Neural progenitor cell (in vitro differentiated cells): ENCODE data around the gene ZGLP1. TPM values are rescaled to one million over a fixed set of nuclear protein-coding genes. Genes with fewer than 3 reads are reported as not detected.

Source experiments
- DNase-seq: peaks from one replicate; pipeline ENCODE4 v3.0.0-alpha.2; 2016; ENCODE audit warnings: low spot score
- H2AFZ ChIP-seq: fragments of 200-600 bp; sonication (generic); replicated peaks from 2 replicates; pipeline ENCODE4 v1.6.1; 2016; ENCODE audit warnings: antibody characterized with exemption
- H3F3A ChIP-seq: fragments of 200-600 bp; sonication (generic); 2 replicates; pipeline ENCODE4 v1.6.1; 2016; ENCODE audit warnings: antibody characterized with exemption, low read depth
- H3K27ac ChIP-seq: fragments of 200-600 bp; sonication (generic); 2 replicates; pipeline ENCODE4 v1.5.1; 2016; ENCODE audit warnings: mild to moderate bottlenecking
- H3K27me3 ChIP-seq: fragments of 200-600 bp; sonication (generic); 2 replicates; pipeline ENCODE4 v1.6.1; 2016; ENCODE audit warnings: mild to moderate bottlenecking, moderate library complexity
- H3K36me3 ChIP-seq: fragments of 200-600 bp; sonication (generic); 2 replicates; pipeline ENCODE4 v1.5.1; 2016
- H3K4me1 ChIP-seq: fragments of 200-600 bp; sonication (generic); 2 replicates; pipeline ENCODE4 v1.6.1; 2016; ENCODE audit warnings: mixed run types
- H3K4me2 ChIP-seq: fragments of 200-600 bp; sonication (generic); 2 replicates; pipeline ENCODE4 v1.6.1; 2016
- H3K4me3 ChIP-seq: fragments of 200-600 bp; sonication (generic); 2 replicates; pipeline ENCODE4 v1.5.1; 2016
- H3K79me2 ChIP-seq: fragments of 200-600 bp; sonication (generic); 2 replicates; pipeline ENCODE4 v1.6.1; 2016; ENCODE audit warnings: low read depth
- H3K9ac ChIP-seq: fragments of 200-600 bp; sonication (generic); 2 replicates; pipeline ENCODE4 v1.6.1; 2016
- H3K9me3 ChIP-seq: fragments of 200-600 bp; sonication (generic); 2 replicates; pipeline ENCODE4 v1.5.1; 2016; ENCODE audit warnings: low read depth
- H4K20me1 ChIP-seq: fragments of 200-600 bp; sonication (generic); 2 replicates; pipeline ENCODE4 v1.6.1; 2016; ENCODE audit warnings: low read depth
- H3K27ac Mint-ChIP-seq: 3 replicates; pipeline ENCODE4 v1.8.0; 2021; ENCODE audit warnings: mixed read lengths
- H3K27me3 Mint-ChIP-seq: 2 replicates; pipeline ENCODE4 v1.8.0; 2022; ENCODE audit warnings: low read depth, mild to moderate bottlenecking, inconsistent platforms, moderate library complexity, mixed read lengths; ENCODE audit not compliant: insufficient read depth
- H3K36me3 Mint-ChIP-seq: 3 replicates; pipeline ENCODE4 v1.8.0; 2021; ENCODE audit warnings: mixed read lengths
- H3K4me1 Mint-ChIP-seq: 3 replicates; pipeline ENCODE4 v1.8.0; 2021; ENCODE audit warnings: mixed read lengths
- H3K4me3 Mint-ChIP-seq: 3 replicates; pipeline ENCODE4 v1.8.0; 2021; ENCODE audit warnings: mild to moderate bottlenecking, moderate library complexity, mixed read lengths
- H3K9me3 Mint-ChIP-seq: 3 replicates; pipeline ENCODE4 v1.8.0; 2020; ENCODE audit warnings: mixed read lengths
- EZH2 ChIP-seq: fragments of 200-600 bp; sonication (generic); IDR thresholded peaks from 2 replicates; pipeline ENCODE4 v1.6.1; 2017; ENCODE audit warnings: antibody characterized with exemption, mild to moderate bottlenecking, moderate library complexity
- EZH2phosphoT487 ChIP-seq: fragments of 200-600 bp; sonication (generic); IDR thresholded peaks from 2 replicates; pipeline ENCODE4 v1.6.1; 2017; ENCODE audit warnings: antibody characterized with exemption
- total RNA-seq: library from RNA; depleted of rRNA; stranded (reverse); fragments of >200 nt; gene quantifications from 2 replicates; pipeline ENCODE4 v1.2.3, GENCODE V29; 2015; ENCODE audit warnings: low replicate concordance
- TF ChIP-seq, protein P1 (sequence below): fragments of 200-600 bp; sonication (generic); IDR thresholded peaks from 2 replicates; pipeline ENCODE4 v1.5.1; 2017; ENCODE audit warnings: antibody characterized with exemption, mild to moderate bottlenecking

ZGLP1 gene
- total RNA-seq, 1 donor from 2014 or later: 2.4 TPM

DNA sequence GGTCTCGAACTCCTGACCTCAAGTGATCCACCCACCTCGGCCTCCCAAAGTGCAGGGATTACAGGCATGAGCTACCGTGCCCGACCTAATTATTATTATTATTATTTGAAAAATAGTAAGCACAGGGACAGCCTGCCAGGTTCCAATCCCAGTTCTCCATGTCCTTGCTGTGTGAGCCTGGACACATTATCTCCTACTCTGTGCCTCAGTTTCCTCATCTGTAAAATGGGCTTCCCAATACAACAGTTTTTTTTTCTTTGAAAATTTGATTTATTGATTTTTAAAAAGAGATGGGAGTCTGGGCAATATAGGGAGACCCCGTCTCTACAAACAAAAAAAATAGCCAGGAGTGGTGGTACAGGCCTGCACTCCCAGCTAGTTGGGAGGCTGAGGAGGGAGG lies 3.3 kb downstream of the ZGLP1 start:
- H3K9me3 ChIP-seq: no peaks in the 10 kb centered on the region
- H3K9ac ChIP-seq: no peak overlapping the region
- H3K36me3 Mint-ChIP-seq: no peaks in the 10 kb centered on the region
- H3F3A ChIP-seq: no peaks in the 10 kb centered on the region
- no peak overlapping the region for H3K27ac ChIP-seq
- no peaks in the 10 kb centered on the region for H4K20me1 ChIP-seq
- no peak for DNase-seq
- H3K4me2 ChIP-seq: no peak overlapping the region
- H3K4me1 Mint-ChIP-seq: no peaks in the 10 kb centered on the region
- H3K79me2 ChIP-seq: no peaks in the 10 kb centered on the region
- H3K4me3 Mint-ChIP-seq: no peak overlapping the region
- no peaks in the 10 kb centered on the region for H3K4me1 ChIP-seq
- H3K27me3 ChIP-seq: peaks cover 4% of the 10 kb centered on the region
- H3K27ac Mint-ChIP-seq: no peak overlapping the region
- no peak overlapping the region for H2AFZ ChIP-seq
- H3K4me3 ChIP-seq: no peak overlapping the region
- H3K36me3 ChIP-seq: no peaks in the 10 kb centered on the region
- TF ChIP-seq, protein P1, sequence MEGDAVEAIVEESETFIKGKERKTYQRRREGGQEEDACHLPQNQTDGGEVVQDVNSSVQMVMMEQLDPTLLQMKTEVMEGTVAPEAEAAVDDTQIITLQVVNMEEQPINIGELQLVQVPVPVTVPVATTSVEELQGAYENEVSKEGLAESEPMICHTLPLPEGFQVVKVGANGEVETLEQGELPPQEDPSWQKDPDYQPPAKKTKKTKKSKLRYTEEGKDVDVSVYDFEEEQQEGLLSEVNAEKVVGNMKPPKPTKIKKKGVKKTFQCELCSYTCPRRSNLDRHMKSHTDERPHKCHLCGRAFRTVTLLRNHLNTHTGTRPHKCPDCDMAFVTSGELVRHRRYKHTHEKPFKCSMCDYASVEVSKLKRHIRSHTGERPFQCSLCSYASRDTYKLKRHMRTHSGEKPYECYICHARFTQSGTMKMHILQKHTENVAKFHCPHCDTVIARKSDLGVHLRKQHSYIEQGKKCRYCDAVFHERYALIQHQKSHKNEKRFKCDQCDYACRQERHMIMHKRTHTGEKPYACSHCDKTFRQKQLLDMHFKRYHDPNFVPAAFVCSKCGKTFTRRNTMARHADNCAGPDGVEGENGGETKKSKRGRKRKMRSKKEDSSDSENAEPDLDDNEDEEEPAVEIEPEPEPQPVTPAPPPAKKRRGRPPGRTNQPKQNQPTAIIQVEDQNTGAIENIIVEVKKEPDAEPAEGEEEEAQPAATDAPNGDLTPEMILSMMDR: no peak
- no peak for TF ChIP-seq EZH2
- H3K27me3 Mint-ChIP-seq: peaks cover 4% of the 10 kb centered on the region
- H3K9me3 Mint-ChIP-seq: no peaks in the 10 kb centered on the region

DNA sequence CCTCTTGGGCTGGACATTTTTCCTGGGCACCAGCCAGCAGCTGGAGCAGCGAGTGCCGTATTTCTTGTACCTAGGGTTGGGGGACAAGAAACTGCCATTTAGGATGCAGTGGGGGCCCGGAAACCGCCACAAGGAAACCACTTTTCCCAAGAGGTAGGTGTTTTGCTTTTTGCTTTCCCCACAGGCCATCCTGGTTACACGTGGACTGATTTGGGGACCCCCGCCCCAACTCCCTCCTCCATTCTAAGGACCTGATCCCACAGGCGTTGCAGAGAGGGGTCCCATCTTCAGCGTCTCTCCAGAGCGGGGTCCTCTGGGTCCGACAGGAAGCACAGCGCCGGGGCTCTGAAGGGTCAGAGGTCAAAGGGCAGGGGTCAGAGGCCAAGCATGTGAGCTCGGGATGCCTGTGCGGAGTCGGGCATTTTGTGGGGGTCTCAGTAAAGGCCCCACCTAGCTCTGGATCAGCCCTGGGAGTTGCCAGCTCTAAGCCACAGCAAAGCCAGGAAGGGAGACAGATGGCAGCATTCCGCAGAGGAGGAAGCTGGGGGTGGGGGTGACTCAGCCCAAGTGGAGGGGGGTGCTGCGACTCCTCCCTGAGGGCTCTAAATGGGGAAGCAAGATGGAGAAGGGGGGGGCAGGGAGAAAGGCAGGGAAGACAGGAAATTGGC lies 4.3 kb downstream of the ZGLP1 start:
- DNase-seq: no peak
- peaks cover 4% of the 10 kb centered on the region for H3K27me3 Mint-ChIP-seq
- Histone ChIP-seq H3K79me2 (no peaks in the 10 kb centered on the region), H3F3A (no peaks in the 10 kb centered on the region), H3K4me3 (no peak overlapping the region), H3K36me3 (no peaks in the 10 kb centered on the region), H3K27me3 (peaks cover 11% of the 10 kb centered on the region), H3K27ac (no peak overlapping the region), H3K9ac (no peak overlapping the region), H4K20me1 (no peaks in the 10 kb centered on the region), H3K4me2 (no peak overlapping the region), H3K4me1 (no peaks in the 10 kb centered on the region), H3K9me3 (no peaks in the 10 kb centered on the region), H2AFZ (no peak overlapping the region)
- TF ChIP-seq EZH2 (no peak), EZH2phosphoT487 (no peak)
- TF ChIP-seq, protein P1: no peak
- no peak overlapping the region for H3K27ac Mint-ChIP-seq
- H3K9me3 Mint-ChIP-seq: no peaks in the 10 kb centered on the region
- no peaks in the 10 kb centered on the region for H3K36me3 Mint-ChIP-seq
- no peaks in the 10 kb centered on the region for H3K4me1 Mint-ChIP-seq
- H3K4me3 Mint-ChIP-seq: no peak overlapping the region

DNA sequence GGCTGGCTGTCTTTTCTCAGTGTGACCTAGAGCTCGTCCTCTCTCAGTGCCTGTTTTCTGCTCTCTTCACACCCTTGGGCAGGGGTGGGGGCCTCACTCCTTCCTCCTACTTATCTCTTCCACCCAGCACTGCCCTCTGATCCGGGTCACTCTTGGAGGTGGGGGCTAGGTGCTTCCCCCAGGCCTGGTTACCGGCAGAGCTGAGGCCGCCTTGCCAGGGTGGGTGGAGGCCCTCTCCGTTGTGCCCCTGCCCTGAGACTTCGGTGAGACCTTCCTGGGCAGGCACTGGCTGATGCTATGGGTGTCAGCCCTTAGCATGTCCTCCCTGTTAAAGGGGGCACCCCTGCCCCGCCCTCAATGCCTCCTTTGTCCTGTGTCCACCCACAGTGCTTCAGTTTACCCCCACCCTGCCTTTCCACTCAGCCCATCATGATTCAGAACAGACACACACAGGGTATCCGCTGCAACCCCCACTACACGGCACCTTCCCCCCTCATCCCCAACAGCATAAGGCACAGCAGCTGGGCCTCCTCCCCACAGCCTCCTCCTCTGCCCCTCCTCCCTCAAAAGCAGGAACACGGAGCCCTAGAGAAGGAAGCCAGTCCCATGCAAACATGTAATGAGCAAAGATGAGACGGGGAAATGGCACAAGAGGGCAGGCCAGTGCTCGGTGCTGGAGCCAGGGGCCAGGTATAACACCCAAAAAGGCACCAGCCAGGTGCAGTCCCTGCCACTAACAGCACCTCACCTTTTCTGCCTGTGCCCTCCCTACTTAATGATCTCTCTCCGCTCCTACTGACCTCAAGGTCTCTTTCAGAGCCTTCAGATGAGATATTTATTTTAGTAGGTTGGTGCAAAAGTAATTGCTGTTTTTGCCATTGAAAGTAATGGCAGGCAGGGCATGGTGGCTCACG lies 9.8 kb downstream of the ZGLP1 start:
- Mint-ChIP-seq H3K27ac (no peak overlapping the region), H3K4me3 (no peak overlapping the region), H3K36me3 (no peaks in the 10 kb centered on the region), H3K4me1 (peaks cover 8% of the 10 kb centered on the region), H3K27me3 (peaks cover 33% of the 10 kb centered on the region), H3K9me3 (no peaks in the 10 kb centered on the region)
- peaks cover 20% of the 10 kb centered on the region for H4K20me1 ChIP-seq
- H3K9ac ChIP-seq: no peak overlapping the region
- no peaks in the 10 kb centered on the region for H3K36me3 ChIP-seq
- no peak overlapping the region for H2AFZ ChIP-seq
- no peaks in the 10 kb centered on the region for H3K79me2 ChIP-seq
- no peak overlapping the region for H3K4me2 ChIP-seq
- no peak overlapping the region for H3K4me3 ChIP-seq
- H3K9me3 ChIP-seq: no peaks in the 10 kb centered on the region
- TF ChIP-seq, protein P1: no peak
- TF ChIP-seq EZH2phosphoT487: no peak
- TF ChIP-seq EZH2: no peak
- H3K4me1 ChIP-seq: no peaks in the 10 kb centered on the region
- peaks cover 20% of the 10 kb centered on the region for H3F3A ChIP-seq
- no peak for DNase-seq
- no peak overlapping the region for H3K27ac ChIP-seq
- peaks cover 66% of the 10 kb centered on the region for H3K27me3 ChIP-seq
